GM10847 (cell line): ENCODE results near the gene PLEKHA5.

ENCODE experiments used
- POLR2A ChIP-seq: IDR thresholded peaks from 2 replicates; pipeline ENCODE4 v1.6.1; 2011; ENCODE audit not compliant: insufficient read length; ENCODE audit errors: extremely low read depth

Gene PLEKHA5

DNA sequence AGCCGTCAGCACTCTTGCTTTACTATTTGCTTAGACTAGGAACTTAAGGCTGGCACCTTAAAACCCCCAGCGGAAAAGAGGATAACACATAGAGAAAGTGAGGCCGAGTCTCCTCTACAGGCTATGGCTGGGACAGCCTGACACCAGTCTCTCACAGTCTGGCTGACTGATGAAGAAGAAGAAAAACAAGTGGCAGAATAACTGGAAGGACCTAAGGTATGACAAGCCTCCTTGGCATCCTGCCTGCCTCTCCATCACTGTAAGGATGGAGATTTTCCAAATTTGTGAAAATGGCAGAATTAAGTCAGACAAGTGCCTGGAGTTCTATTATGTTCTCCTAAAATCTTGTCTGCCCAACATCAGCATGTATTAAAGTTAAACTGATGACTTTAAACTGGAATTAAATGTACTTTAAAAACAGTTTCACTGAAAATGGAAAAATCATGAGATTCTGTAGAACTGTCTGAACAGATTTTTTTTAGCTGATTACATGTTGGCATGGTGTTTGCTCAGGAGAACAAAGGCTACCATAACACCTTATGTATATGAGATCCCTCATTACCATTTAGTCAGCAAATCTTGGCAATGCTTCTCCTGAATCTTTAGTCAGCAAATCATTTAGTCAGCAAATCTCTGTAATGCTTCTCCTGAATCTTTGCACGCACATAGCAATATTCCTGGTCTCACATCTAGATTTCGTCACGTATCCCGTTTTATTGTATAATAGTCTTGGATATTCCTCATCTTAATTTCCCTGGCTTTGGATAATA is 169.5 kb downstream of the PLEKHA5 start:
- TF ChIP-seq POLR2A, result no peak

DNA sequence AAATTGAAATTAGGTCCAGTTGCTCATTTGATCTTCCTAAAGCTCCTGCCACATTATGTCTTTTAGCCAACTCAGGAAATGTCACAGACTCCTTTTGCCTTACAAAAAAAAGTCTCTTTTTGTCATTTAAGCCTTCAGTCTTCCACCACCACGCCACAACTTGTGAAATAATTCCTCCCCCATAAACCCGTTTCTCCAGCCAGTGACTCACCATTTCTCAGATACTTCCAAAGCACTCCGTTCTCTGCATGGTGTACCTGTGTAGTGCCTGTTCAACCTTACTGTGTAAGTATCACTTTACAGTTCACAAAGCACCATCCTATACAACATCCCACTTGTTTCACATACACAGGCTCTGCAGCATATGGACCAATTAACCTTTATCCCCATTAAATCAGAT is 170.2 kb downstream of the PLEKHA5 start:
- no peak for TF ChIP-seq POLR2A

DNA sequence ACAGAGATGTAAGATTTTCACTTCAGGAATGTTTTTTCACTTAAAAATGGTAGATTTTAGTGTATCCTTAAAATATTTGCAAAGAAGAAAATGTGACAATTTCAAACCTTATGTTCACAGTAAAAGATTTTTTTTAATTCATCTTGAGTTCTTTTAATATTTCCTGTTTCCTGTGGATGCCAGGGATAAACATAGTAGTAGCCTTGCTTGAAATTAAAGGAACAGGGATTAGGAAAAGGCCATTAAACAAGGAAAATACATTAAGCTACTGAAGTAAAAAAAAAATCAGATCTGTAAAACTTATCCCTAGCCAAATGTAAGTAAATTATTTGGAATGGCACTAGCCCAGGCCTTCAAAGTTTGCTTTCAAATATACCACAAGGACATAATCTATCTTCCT is 171.7 kb downstream of the PLEKHA5 start:
- no peak for TF ChIP-seq POLR2A

DNA sequence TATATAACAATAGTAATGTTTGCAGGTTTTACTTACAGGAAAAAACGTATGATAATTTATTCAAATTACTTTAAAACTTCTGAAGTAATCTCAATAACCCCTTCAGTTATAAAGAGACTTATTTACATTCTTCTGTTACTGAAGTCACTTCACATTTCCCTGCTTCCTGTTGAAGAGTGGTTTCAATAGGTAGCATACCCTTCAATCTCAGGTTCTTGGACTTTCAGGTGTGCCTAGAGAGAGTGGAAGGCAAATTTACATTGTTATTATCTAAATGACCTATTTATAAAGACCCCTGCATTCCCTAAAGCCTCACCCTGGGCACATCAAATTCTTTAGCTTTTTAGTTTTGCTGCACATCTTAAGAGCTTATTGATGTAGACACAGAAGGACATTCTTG is 172.2 kb downstream of the PLEKHA5 start:
- no peak for TF ChIP-seq POLR2A

DNA sequence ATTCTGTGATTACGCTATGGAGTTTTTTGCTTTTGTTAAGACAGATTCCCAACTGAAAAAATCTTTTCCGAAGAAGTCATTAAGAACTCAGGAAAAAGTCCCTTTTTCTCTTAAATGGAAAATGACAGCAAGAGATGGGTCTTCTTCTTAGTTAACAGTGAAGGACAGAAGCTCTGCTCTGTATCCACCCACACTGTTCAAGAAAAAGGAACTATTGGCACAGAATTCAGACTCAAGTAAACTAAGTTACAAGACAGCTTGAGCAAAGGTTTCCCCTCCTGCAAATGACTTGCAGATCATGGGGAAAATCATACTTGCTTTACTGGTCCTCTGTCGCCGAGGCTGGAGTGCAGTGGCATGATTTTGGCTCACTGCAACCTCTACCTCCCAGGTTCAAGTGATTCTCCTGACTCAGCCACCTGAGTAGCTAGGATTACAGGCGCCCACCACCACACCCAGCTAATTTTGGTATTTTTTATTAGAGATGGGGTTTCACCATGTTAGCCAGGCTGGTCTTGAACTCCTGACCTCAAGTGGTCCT is 172.6 kb downstream of the PLEKHA5 start:
- no peak for TF ChIP-seq POLR2A

DNA sequence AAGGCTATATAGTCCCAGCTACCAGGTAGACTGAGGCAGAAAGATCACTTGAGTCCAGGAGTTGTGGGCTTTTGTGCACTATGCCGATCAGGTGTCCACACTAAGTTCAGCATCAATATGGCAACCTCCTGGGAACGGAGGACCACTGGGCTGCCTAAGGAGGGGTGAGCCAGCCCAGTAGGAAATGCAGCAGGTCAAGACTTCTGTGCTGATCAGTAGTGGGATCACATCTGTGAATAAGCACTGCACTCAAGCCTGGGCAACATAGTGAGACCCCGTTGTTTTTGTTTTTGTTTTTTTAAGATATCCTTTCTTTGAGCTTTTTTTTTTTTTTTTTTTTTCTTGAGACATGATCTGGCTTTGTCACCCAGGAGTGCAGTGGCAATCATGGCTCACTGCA is 174.0 kb downstream of the PLEKHA5 start:
- TF ChIP-seq POLR2A, result no peak

DNA sequence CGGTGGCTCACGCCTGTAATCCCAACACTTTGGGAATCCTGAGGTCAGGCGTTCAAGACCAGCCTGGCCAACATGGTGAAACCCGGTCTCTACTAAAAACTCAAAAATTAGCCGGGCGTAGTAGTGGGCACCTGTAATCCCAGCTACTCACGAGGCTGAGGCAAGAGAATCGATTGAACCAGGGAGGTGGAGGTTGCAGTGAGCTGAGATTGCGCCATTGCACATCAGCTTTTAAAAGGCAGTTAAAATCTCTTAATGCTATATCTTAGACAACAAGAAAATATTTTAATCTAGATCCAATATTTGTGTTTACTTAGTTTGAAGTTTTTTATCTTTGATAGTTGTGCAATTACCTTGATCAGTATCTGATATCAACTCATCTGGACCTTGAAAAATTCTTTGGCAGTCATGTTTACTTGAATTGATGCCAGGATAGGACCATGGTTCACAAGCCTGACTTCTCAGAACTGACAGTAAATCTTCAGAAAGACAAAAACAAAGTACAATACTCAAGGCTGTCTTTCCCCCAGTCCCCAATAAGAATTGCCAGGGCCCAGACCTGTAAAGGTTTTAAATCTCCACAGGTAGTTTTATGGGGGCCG is 174.7 kb downstream of the PLEKHA5 start:
- no peak for TF ChIP-seq POLR2A

DNA sequence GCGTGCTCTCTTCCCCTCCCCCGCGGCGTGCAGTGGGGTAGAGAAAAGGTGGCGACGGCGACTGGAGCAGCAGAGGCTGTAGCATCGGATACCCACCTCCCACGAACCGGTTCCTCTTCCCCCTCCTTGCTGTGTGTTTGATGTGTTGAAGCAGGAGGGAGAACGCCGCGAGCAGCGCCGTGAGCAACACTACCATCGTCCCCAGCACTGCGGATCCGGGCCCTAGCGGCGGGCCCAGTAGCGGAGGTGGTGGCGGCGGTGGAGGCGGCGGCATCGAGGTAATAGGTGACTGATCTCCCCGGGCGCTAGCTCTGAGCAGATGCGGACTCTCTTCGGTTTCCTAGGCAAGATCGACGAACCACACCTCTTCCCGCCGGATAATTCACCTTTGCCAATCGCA is 176.8 kb downstream of the PLEKHA5 start:
- no peak for TF ChIP-seq POLR2A

DNA sequence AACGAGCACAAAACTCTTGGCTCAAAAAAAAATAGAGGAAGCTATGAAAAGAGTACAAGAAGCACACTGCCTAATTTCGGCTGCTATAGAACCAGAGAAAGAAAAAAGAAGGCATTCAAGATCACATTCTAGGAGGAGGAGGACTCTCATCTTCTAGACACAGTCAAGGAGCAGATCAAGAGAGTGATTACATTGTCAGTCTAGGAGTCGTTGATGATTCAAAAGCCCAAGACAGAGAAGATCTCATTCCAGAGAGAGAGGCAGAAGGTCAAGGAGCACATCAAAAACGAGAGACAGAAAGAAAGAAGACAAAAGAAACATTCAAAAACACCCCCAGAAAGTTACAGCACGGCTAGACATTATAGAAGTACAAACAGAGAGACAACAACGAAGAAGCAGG is 177.9 kb downstream of the PLEKHA5 start:
- no peak for TF ChIP-seq POLR2A

DNA sequence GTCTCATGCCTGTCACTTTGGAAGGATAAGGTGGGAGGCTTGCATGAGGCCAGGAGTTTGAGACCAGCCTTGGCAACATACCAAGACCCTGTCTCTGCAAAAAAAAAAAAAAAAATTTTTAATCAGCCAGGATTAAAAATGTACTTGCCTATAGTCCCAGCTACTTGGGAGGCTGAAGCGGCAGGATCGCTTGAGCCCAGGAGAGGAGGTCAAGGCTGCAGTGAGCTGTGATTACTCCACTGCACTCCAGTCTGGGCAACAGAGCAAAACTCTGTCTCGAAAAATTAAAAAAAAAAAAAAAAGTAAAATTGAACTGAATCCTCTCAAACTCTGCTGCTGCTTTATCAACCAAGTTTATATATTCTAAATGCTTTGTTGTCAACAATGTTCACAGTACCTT is 181.6 kb downstream of the PLEKHA5 start:
- no peak for TF ChIP-seq POLR2A

DNA sequence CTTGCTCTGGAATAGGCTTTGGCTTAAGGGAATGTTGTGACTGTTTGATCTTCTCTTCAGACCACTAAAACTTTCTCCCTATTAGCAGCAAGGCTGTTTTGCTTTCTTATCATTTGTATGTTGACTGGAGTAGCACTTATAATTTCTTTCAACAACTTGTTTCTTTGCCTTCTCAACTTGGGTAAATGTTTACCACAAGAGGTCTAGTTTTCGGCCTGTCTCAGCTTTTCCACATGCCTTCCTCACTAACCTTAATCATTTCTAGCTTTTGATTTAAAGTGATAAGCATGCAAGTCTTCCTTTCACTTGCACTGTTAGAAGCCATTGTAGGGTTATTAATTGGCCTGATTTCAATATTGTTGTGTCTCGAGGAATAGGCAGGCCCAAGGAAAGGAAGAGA is 183.1 kb downstream of the PLEKHA5 start:
- no peak for TF ChIP-seq POLR2A

DNA sequence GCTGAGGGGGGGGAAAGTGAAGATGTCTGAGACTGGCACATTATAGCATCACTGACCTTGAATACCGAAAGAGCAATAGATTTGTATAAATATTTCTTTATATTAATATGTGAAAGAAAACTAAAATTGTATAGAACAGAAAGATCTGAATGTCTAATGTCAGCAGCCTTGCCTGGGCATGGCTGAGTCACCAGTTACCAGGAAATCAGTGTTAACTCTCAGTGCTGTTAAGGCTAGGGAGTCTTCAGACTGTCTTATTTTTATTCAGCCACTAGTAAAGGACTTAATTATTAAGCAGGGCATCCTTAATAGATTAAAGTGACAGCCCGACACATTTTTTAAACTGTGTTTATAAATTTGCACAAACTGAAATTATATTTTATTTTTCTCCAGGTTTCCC is 186.9 kb downstream of the PLEKHA5 start:
- no peak for TF ChIP-seq POLR2A

DNA sequence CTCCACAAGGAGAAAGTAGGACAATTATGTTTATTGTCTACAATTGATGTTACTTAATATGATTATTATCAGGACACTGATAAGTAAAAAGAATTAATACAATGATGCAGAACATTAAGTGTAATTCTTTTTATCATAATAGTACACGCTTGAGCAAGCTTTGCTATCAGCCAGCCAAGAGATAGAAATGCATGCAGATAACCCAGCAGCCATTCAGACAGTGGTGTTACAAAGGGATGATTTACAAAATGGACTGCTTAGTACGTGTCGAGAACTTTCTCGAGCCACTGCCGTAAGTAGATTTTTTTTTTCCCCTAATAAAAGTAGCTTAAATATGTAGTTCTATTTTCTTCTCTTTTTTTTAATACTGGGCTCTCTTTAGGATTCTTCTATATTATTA is 192.8 kb downstream of the PLEKHA5 start:
- no peak for TF ChIP-seq POLR2A

DNA sequence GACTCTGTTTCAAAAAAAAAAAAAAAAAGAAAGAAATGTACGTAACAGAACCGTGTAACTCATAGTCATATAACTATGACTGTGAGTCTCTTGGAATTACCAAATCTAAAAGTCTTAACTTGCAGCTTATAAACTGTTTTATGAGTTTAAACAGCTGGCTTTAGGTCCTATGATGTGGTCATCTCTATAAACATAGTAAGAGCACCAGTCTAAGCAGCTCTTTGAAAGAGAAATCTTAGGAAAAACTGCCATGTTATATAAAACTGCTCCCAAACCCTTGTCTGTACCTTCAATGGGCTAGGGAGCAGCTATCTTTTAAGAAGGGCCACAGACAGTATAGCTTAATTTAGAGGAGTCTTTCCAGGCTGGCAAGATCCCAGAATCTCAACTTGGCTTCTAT is 194.3 kb downstream of the PLEKHA5 start:
- TF ChIP-seq POLR2A, result no peak

DNA sequence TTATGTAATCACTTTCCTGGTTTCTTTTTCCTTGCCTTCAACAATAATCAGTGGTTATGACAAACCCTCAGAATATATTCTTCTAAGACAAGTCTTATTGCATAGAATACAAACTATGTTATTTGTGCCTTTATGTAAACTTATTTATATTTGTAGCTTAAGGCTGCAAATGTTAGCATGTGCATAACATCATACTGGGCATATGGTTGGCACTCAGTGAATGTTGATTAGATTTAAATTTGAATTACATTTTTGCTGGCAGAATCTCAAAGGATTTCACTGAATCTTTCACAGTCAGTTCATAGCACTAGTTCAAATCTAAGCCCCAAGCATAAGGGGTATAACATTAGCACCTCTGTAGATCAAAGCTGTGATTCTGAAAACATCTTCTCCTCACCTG is 196.6 kb downstream of the PLEKHA5 start:
- TF ChIP-seq POLR2A, result no peak

DNA sequence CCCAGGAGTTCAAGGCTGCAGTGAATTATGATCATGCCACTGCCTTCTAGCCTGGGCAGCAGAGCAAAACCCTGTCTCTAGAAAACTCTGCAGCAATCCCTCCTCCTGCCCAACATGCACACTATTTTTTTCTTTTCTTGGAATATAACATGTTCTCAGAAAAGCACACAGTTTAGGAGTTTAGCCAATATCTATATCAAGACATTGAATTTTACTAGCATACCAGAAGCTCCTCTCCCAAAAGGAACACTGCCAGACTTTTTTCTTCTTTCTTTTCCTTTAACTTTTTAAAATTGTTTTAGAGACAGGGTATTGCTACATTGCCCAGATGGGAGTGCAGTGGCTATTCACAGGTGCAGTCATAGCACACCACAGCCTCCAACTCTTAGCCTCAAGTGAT is 202.7 kb downstream of the PLEKHA5 start:
- no peak for TF ChIP-seq POLR2A

DNA sequence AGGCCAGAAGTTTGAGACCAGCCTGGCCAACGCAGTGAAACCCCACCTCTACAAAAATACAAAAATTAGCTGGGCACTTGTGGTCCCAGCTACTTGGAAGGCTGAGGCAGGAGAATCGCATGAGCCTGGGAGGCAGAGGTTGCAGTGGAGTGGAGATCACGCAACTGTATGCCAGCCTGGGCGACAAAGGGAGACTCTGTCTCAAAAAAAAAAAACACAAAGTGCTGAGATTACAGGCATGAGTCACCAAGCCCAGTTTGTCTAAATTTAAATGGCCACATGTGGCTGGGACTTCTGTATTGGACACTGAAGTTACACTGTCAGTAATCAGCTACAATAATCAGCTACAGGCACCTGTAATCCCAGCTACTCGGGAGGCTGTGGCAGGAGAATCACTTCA is 208.9 kb downstream of the PLEKHA5 start:
- no peak for TF ChIP-seq POLR2A
